Trophoblast cell (in vitro differentiated cells and primary cell): ENCODE results near the gene TBC1D22A.

Experiments
- DNase-seq, 2 donors: peaks; one replicate each; pipeline ENCODE4 v3.0.0-alpha.2; 2016
- H2AFZ ChIP-seq: 2 replicates; pipeline ENCODE4 v1.6.1; 2013; ENCODE audit warnings: low read length, moderate library complexity, mild to moderate bottlenecking; ENCODE audit not compliant: insufficient read depth, poor library complexity
- H2AK5ac ChIP-seq: 2 replicates; pipeline ENCODE4 v1.6.1; 2013; ENCODE audit warnings: mild to moderate bottlenecking, low read length
- H2BK120ac ChIP-seq: 2 replicates; pipeline ENCODE4 v1.6.1; 2013; ENCODE audit warnings: low read length, mild to moderate bottlenecking, moderate library complexity; ENCODE audit not compliant: insufficient read depth, poor library complexity
- H2BK12ac ChIP-seq: 2 replicates; pipeline ENCODE4 v1.6.1; 2013; ENCODE audit warnings: mild to moderate bottlenecking, low read length, moderate library complexity
- H2BK5ac ChIP-seq: 2 replicates; pipeline ENCODE4 v1.6.1; 2013; ENCODE audit warnings: low read length, low read depth, moderate library complexity, mild to moderate bottlenecking; ENCODE audit not compliant: poor library complexity
- H3K14ac ChIP-seq: 2 replicates; pipeline ENCODE4 v1.6.1; 2013; ENCODE audit warnings: mild to moderate bottlenecking, low read length
- H3K18ac ChIP-seq: 2 replicates; pipeline ENCODE4 v1.6.1; 2013; ENCODE audit warnings: mild to moderate bottlenecking, low read length
- H3K23ac ChIP-seq: 2 replicates; pipeline ENCODE4 v1.6.1; 2013; ENCODE audit warnings: low read length
- H3K27ac ChIP-seq: 2 replicates; pipeline ENCODE4 v1.5.1; 2013; ENCODE audit warnings: low read depth, mild to moderate bottlenecking, inconsistent platforms, low read length, moderate library complexity
- H3K27me3 ChIP-seq: 2 replicates; pipeline ENCODE4 v1.6.1; 2013; ENCODE audit warnings: inconsistent platforms, mild to moderate bottlenecking, low read length, moderate library complexity; ENCODE audit not compliant: insufficient read depth
- H3K36me3 ChIP-seq, 2 experiments: 1 replicate in 1 of 2; 2 replicates in 1 of 2; pipeline ENCODE4 v1.6.1; 2013; ENCODE audit warnings: low read length in 2 of 2, mild to moderate bottlenecking in 2 of 2, moderate library complexity in 1 of 2; ENCODE audit not compliant: insufficient read depth in 2 of 2, control insufficient read depth in 1 of 2
- H3K4ac ChIP-seq: 2 replicates; pipeline ENCODE4 v1.6.1; 2013; ENCODE audit warnings: low read depth, mild to moderate bottlenecking, low read length, moderate library complexity
- H3K4me1 ChIP-seq, 2 experiments: 1 replicate in 1 of 2; 2 replicates in 1 of 2; pipeline ENCODE4 v1.6.1; 2013; ENCODE audit warnings: low read length in 2 of 2, mild to moderate bottlenecking in 2 of 2, moderate library complexity in 1 of 2; ENCODE audit not compliant: insufficient read depth in 2 of 2, control insufficient read depth in 1 of 2
- H3K4me2 ChIP-seq: 2 replicates; pipeline ENCODE4 v1.6.1; 2013; ENCODE audit warnings: inconsistent platforms, mild to moderate bottlenecking, low read length, moderate library complexity
- H3K4me3 ChIP-seq: 2 replicates; pipeline ENCODE4 v1.5.1; 2013; ENCODE audit warnings: mild to moderate bottlenecking, low read depth, low read length, inconsistent platforms
- H3K79me1 ChIP-seq: one replicate; pipeline ENCODE4 v1.6.1; 2013; ENCODE audit warnings: low read length
- H3K79me2 ChIP-seq: 2 replicates; pipeline ENCODE4 v1.6.1; 2013; ENCODE audit warnings: low read length, mild to moderate bottlenecking; ENCODE audit not compliant: control insufficient read depth, insufficient read depth, poor library complexity
- H3K9ac ChIP-seq: 2 replicates; pipeline ENCODE4 v1.6.1; 2013; ENCODE audit warnings: mild to moderate bottlenecking, low read length
- H3K9me3 ChIP-seq: 2 replicates; pipeline ENCODE4 v1.6.1; 2013; ENCODE audit warnings: low read depth, mild to moderate bottlenecking, control low read depth, inconsistent platforms, low read length; ENCODE audit not compliant: insufficient read depth
- H4K12ac ChIP-seq: 2 replicates; pipeline ENCODE4 v1.6.1; 2013; ENCODE audit warnings: low read depth, mild to moderate bottlenecking, low read length, moderate library complexity
- H4K8ac ChIP-seq: 2 replicates; pipeline ENCODE4 v1.6.1; 2013; ENCODE audit warnings: low read depth, mild to moderate bottlenecking, low read length, moderate library complexity
- H4K91ac ChIP-seq: one replicate; pipeline ENCODE4 v1.6.1; 2013; ENCODE audit warnings: low read depth, mild to moderate bottlenecking, low read length, moderate library complexity
- WGBS: extraction: QIAGEN DNeasy Blood & Tissue Kit; methylation state at CpG from one replicate; pipeline ENCODE4 v1.1.7; 2013; ENCODE audit warnings: missing lambda C conversion rate; ENCODE audit not compliant: insufficient read length, insufficient coverage; ENCODE audit errors: extremely low coverage; 5-methylcytosine and 5-hydroxymethylcytosine counted together

TBC1D22A gene

GRCh38 chr22:46985507-46985882 lies 223.0 kb downstream of the TBC1D22A start:
- no peak overlapping the region for H2AK5ac ChIP-seq
- H3K79me2 ChIP-seq, result no peaks in the 10 kb centered on the region
- WGBS, result no CpG with 5 or more reads among the region's 8 CpGs
- no peak overlapping the region for H3K9ac ChIP-seq
- H3K4me2 ChIP-seq, result no peak overlapping the region
- H4K91ac ChIP-seq, result no peak overlapping the region
- H3K4me1 ChIP-seq, result no peaks in the 10 kb centered on the region
- H3K36me3 ChIP-seq, result no peaks in the 10 kb centered on the region
- no peak overlapping the region for H2AFZ ChIP-seq
- no peak overlapping the region for H4K12ac ChIP-seq
- DNase-seq, result no peak
- H3K79me1 ChIP-seq, result no peaks in the 10 kb centered on the region
- no peak overlapping the region for H3K14ac ChIP-seq
- H3K4me3 ChIP-seq, result no peak overlapping the region
- H3K27me3 ChIP-seq, result no peaks in the 10 kb centered on the region
- H3K9me3 ChIP-seq, result no peaks in the 10 kb centered on the region
- H3K27ac ChIP-seq, result no peak overlapping the region
- H2BK120ac ChIP-seq, result no peak overlapping the region
- no peak overlapping the region for H3K4ac ChIP-seq
- no peak overlapping the region for H3K23ac ChIP-seq
- H4K8ac ChIP-seq, result no peak overlapping the region
- H2BK5ac ChIP-seq, result no peak overlapping the region
- no peak overlapping the region for H3K18ac ChIP-seq
- H2BK12ac ChIP-seq, result no peak overlapping the region

DNA sequence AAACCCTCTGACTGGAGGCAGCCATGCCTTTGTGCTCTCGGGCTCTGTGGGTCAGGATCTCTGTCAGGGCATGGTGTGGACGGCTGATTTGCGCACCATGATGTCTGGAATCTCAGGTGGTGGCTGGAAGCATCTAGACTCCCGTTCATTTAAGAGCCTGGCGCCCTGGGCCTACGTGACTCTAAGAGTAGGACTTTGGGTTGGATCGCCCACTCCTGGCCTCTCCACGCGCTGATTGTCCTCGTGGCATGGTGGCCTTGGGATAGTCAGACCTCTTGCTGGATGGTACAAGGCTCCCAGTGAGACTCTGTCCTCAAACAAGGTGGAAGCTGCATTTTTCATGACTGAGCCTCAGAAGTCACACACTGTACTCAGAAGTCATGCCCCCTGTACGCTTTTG lies 224.3 kb downstream of the TBC1D22A start:
- no peak overlapping the region for H3K18ac ChIP-seq
- no peaks in the 10 kb centered on the region for H3K79me1 ChIP-seq
- H3K4ac ChIP-seq, result no peak overlapping the region
- H4K12ac ChIP-seq, result no peak overlapping the region
- peaks cover 2 to 6% of the 10 kb centered on the region in 2 experiments for H3K36me3 ChIP-seq
- H2BK5ac ChIP-seq, result no peak overlapping the region
- H4K91ac ChIP-seq, result no peak overlapping the region
- H3K4me1 ChIP-seq, result no peaks in the 10 kb centered on the region
- H3K27me3 ChIP-seq, result no peaks in the 10 kb centered on the region
- DNase-seq, result no peak
- H2AFZ ChIP-seq, result no peak overlapping the region
- H2AK5ac ChIP-seq, result no peak overlapping the region
- H3K4me2 ChIP-seq, result no peak overlapping the region
- no peak overlapping the region for H4K8ac ChIP-seq
- H3K27ac ChIP-seq, result no peak overlapping the region
- no peak overlapping the region for H3K4me3 ChIP-seq
- no peak overlapping the region for H3K9ac ChIP-seq
- no CpG with 5 or more reads among the region's 11 CpGs for WGBS
- no peaks in the 10 kb centered on the region for H3K9me3 ChIP-seq
- no peak overlapping the region for H3K23ac ChIP-seq
- H2BK12ac ChIP-seq, result no peak overlapping the region
- H3K14ac ChIP-seq, result no peak overlapping the region
- no peak overlapping the region for H2BK120ac ChIP-seq
- no peaks in the 10 kb centered on the region for H3K79me2 ChIP-seq

GRCh38 chr22:46990937-46991550 lies 228.6 kb downstream of the TBC1D22A start:
- Histone ChIP-seq H3K79me1 (no peaks in the 10 kb centered on the region), H4K91ac (no peak overlapping the region), H2BK120ac (no peak overlapping the region), H3K4ac (no peak overlapping the region), H2AFZ (no peak overlapping the region), H3K4me1 (peaks cover 3 to 5% of the 10 kb centered on the region in 2 experiments), H3K18ac (no peak overlapping the region), H4K8ac (no peak overlapping the region), H3K27ac (no peak overlapping the region), H3K9me3 (no peaks in the 10 kb centered on the region), H4K12ac (no peak overlapping the region), H2AK5ac (no peak overlapping the region), H2BK12ac (no peak overlapping the region), H2BK5ac (no peak overlapping the region), H3K14ac (no peak overlapping the region), H3K27me3 (no peaks in the 10 kb centered on the region), H3K79me2 (no peaks in the 10 kb centered on the region), H3K9ac (no peak overlapping the region), H3K4me2 (no peak overlapping the region), H3K4me3 (no peak overlapping the region), H3K23ac (no peak overlapping the region), H3K36me3 (peaks cover 4 to 9% of the 10 kb centered on the region in 2 experiments)
- no CpG with 5 or more reads among the region's 12 CpGs for WGBS
- no peak for DNase-seq

- no CpG with 5 or more reads among the region's 14 CpGs for WGBS
- Histone ChIP-seq H2AK5ac (no peak overlapping the region), H2BK5ac (no peak overlapping the region), H3K4me3 (no peak overlapping the region), H4K8ac (no peak overlapping the region), H2BK120ac (no peak overlapping the region), H4K91ac (no peak overlapping the region), H4K12ac (no peak overlapping the region), H3K18ac (no peak overlapping the region), H3K79me2 (no peaks in the 10 kb centered on the region), H3K4ac (no peak overlapping the region), H3K9me3 (no peaks in the 10 kb centered on the region), H2BK12ac (no peak overlapping the region), H3K14ac (no peak overlapping the region), H3K27ac (no peak overlapping the region), H3K4me1 (peaks cover 3 to 5% of the 10 kb centered on the region in 2 experiments), H2AFZ (no peak overlapping the region), H3K4me2 (no peak overlapping the region), H3K23ac (no peak overlapping the region), H3K9ac (no peak overlapping the region), H3K79me1 (no peaks in the 10 kb centered on the region), H3K27me3 (no peaks in the 10 kb centered on the region), H3K36me3 (peaks cover 4 to 9% of the 10 kb centered on the region in 2 experiments)
- no peak for DNase-seq
Measured at GRCh38 chr22:46991666-46992065, 229.2 kb downstream of the TBC1D22A start.
